ENCODE measurements around the gene CDKN2AIPNL.

GRCh38 chr5:134380346-134380745 is 31.3 kb downstream of the CDKN2AIPNL start:
- TF ChIP-seq CTCF (IDR thresholded peaks at IDR 0.05) (no peak), POLR2A (IDR thresholded peaks at IDR 0.05) (no peak), POLR2AphosphoS5 (IDR thresholded peaks at IDR 0.05) (no peak)
